MM.1S (cell line): ENCODE measurements around the gene ULBP3.

Experiments used
- DNase-seq: peaks from one replicate; pipeline ENCODE4 v3.0.0-alpha.2; 2015
- H2AFZ ChIP-seq: fragments of 300-600 bp; sonication (generic); 2 replicates; pipeline ENCODE4 v1.6.0; 2016; ENCODE audit warnings: antibody characterized with exemption, low read length
- H3F3A ChIP-seq: fragments of 300-600 bp; sonication (generic); 2 replicates; pipeline ENCODE4 v1.6.1; 2016; ENCODE audit warnings: mild to moderate bottlenecking, antibody characterized with exemption, low read length, moderate library complexity, mixed read lengths; ENCODE audit not compliant: insufficient read depth
- H3K27ac ChIP-seq: fragments of 300-600 bp; sonication (generic); 2 replicates; pipeline ENCODE4 v1.5.1; 2016; ENCODE audit warnings: mild to moderate bottlenecking, low read length
- H3K27me3 ChIP-seq: fragments of 300-600 bp; sonication (generic); replicated peaks from 2 replicates; pipeline ENCODE4 v1.6.0; 2016; ENCODE audit warnings: low read length; ENCODE audit not compliant: insufficient read depth
- H3K36me3 ChIP-seq: fragments of 300-600 bp; sonication (generic); replicated peaks from 2 replicates; pipeline ENCODE4 v1.6.1; 2016; ENCODE audit warnings: mild to moderate bottlenecking, low read length, mixed read lengths; ENCODE audit not compliant: insufficient read depth
- H3K4me1 ChIP-seq: fragments of 300-600 bp; sonication (generic); 2 replicates; pipeline ENCODE4 v1.6.1; 2016; ENCODE audit warnings: low read length, mixed read lengths
- H3K4me2 ChIP-seq: fragments of 300-600 bp; sonication (generic); 2 replicates; pipeline ENCODE4 v1.6.0; 2016; ENCODE audit warnings: low read depth, low read length
- H3K4me3 ChIP-seq: fragments of 300-600 bp; sonication (generic); 2 replicates; pipeline ENCODE4 v1.5.1; 2016; ENCODE audit warnings: low read length, mixed read lengths
- H3K79me2 ChIP-seq: fragments of 300-600 bp; sonication (generic); 2 replicates; pipeline ENCODE4 v1.6.1; 2016; ENCODE audit warnings: mixed run types, low read length, mixed read lengths
- H3K9ac ChIP-seq: fragments of 300-600 bp; sonication (generic); 2 replicates; pipeline ENCODE4 v1.6.1; 2016; ENCODE audit warnings: low read length, mixed read lengths
- H3K9me2 ChIP-seq: fragments of 300-600 bp; sonication (generic); replicated peaks from 2 replicates; pipeline ENCODE4 v1.6.1; 2016; ENCODE audit warnings: mild to moderate bottlenecking, low read length, mixed read lengths; ENCODE audit not compliant: insufficient read depth
- H3K9me3 ChIP-seq: fragments of 300-600 bp; sonication (generic); replicated peaks from 2 replicates; pipeline ENCODE4 v1.6.1; 2016; ENCODE audit warnings: mild to moderate bottlenecking, low read length, mixed read lengths; ENCODE audit not compliant: insufficient read depth
- H4K20me1 ChIP-seq: fragments of 300-600 bp; sonication (generic); 2 replicates; pipeline ENCODE4 v1.6.1; 2016; ENCODE audit warnings: mild to moderate bottlenecking, low read length, moderate library complexity, mixed read lengths; ENCODE audit not compliant: insufficient read depth
- CTCF ChIP-seq: fragments of 300-600 bp; sonication (generic); IDR thresholded peaks from 2 replicates; pipeline ENCODE4 v1.5.1; 2016; ENCODE audit warnings: antibody characterized with exemption, low read length, mixed read lengths
- EZH2 ChIP-seq: fragments of 300-600 bp; sonication (generic); optimal IDR thresholded peaks from 2 replicates; pipeline ENCODE3; 2017; ENCODE audit warnings: low read depth, mild to moderate bottlenecking, antibody characterized with exemption, low read length, mixed read lengths
- EZH2phosphoT487 ChIP-seq: fragments of 300-600 bp; sonication (generic); IDR thresholded peaks from 2 replicates; pipeline ENCODE4 v1.6.1; 2018; ENCODE audit warnings: antibody characterized with exemption, low read length

ULBP3 gene

GRCh38 chr6:150050846-150051245, 18.1 kb downstream of the ULBP3 start:
- no peak overlapping the region for H3K9ac ChIP-seq
- no peak for DNase-seq
- H3K79me2 ChIP-seq = no peaks in the 10 kb centered on the region
- no peak overlapping the region for H3K27ac ChIP-seq
- H3F3A ChIP-seq = no peaks in the 10 kb centered on the region
- H3K27me3 ChIP-seq = peaks cover 38% of the 10 kb centered on the region
- no peak overlapping the region for H2AFZ ChIP-seq
- H3K4me3 ChIP-seq = no peak overlapping the region
- no peak for TF ChIP-seq EZH2
- TF ChIP-seq EZH2phosphoT487 = no peak
- no peak for TF ChIP-seq CTCF
- H3K9me2 ChIP-seq = no peaks in the 10 kb centered on the region
- H4K20me1 ChIP-seq = no peaks in the 10 kb centered on the region
- H3K9me3 ChIP-seq = no peaks in the 10 kb centered on the region
- H3K36me3 ChIP-seq = no peaks in the 10 kb centered on the region
- no peaks in the 10 kb centered on the region for H3K4me1 ChIP-seq
- H3K4me2 ChIP-seq = no peak overlapping the region

DNA sequence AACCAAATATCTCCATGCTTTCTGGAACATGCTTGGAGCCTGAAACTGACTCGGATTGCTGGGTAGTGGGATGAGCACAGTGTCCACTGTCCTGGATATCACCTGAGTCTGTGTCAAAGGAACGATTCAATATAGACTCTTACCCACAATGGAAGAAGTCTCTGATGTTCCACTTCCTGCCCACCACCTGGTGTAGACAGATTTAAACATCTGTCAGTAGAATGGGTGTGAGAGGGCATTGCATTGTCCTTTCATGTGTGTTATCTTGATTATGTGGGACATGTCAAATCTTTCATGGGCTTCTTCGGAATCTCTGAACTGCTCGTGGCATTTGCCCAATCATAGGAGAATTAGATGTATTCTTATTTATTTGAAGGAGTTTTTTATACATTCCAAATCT, 20.8 kb downstream of the ULBP3 start:
- H3K36me3 ChIP-seq = no peaks in the 10 kb centered on the region
- no peak for DNase-seq
- H3K4me2 ChIP-seq = no peak overlapping the region
- no peaks in the 10 kb centered on the region for H3K9me3 ChIP-seq
- no peak overlapping the region for H2AFZ ChIP-seq
- no peak overlapping the region for H3K9ac ChIP-seq
- TF ChIP-seq CTCF (no peak), EZH2phosphoT487 (no peak), EZH2 (no peak)
- H3K4me1 ChIP-seq = no peaks in the 10 kb centered on the region
- H3F3A ChIP-seq = no peaks in the 10 kb centered on the region
- no peaks in the 10 kb centered on the region for H4K20me1 ChIP-seq
- no peaks in the 10 kb centered on the region for H3K9me2 ChIP-seq
- H3K4me3 ChIP-seq = no peak overlapping the region
- H3K27ac ChIP-seq = no peak overlapping the region
- peaks cover 13% of the 10 kb centered on the region for H3K27me3 ChIP-seq
- no peaks in the 10 kb centered on the region for H3K79me2 ChIP-seq

DNA sequence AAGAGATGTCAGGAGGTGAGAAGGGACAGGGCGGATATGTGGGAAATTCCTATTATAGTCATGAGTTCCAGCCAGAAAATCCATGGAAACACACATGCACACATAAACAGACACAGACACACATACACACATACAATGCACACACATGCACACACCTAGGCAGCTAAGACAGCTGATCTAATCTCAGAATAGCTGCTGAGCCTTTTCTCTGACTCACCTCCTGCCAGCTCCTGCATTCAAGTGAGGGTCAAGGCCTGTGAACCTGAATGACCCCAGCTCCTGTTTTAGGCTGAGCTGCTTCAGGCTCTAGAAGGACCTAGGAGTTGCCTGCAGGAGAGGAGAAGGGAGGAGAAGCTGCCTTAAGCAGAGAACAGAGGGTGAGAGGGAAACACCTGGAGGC, 22.0 kb downstream of the ULBP3 start:
- no peaks in the 10 kb centered on the region for H3K9me2 ChIP-seq
- H3K4me2 ChIP-seq = no peak overlapping the region
- DNase-seq = no peak
- no peaks in the 10 kb centered on the region for H3F3A ChIP-seq
- no peaks in the 10 kb centered on the region for H3K79me2 ChIP-seq
- no peaks in the 10 kb centered on the region for H3K36me3 ChIP-seq
- peaks cover 1% of the 10 kb centered on the region; the same call in 1 of the 2 replicates for H3K27me3 ChIP-seq
- H4K20me1 ChIP-seq = no peaks in the 10 kb centered on the region
- no peak overlapping the region for H3K27ac ChIP-seq
- H3K9me3 ChIP-seq = no peaks in the 10 kb centered on the region
- H3K9ac ChIP-seq = no peak overlapping the region
- no peak overlapping the region for H2AFZ ChIP-seq
- no peaks in the 10 kb centered on the region for H3K4me1 ChIP-seq
- no peak overlapping the region for H3K4me3 ChIP-seq
- TF ChIP-seq EZH2phosphoT487 = no peak
- no peak for TF ChIP-seq CTCF
- no peak for TF ChIP-seq EZH2

DNA sequence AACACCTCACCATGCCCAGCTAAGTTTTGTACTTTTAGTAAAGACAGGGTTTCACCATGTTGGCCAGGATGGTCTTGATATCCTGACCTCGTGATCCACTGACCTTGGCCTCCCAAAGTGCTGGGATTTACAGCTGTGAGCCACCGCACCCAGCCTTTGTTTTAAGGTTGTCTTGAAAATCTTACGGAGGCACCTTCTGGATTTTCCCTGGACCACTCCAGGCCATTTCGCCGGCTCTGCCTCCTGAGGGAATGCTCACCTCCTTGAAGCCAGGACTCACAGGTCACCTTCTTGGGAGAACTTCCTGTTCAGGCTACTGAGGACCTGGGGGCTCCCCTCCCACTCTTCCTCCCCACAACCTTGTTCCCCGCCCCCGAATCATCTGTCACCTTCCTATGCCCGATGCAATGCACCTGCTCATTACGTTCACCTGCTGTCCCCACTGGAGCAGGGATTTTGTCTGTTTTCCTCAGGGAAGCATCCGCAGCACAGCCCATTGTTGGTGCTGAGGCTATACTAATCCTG, 24.2 kb downstream of the ULBP3 start:
- no peaks in the 10 kb centered on the region for H3K9me3 ChIP-seq
- H3K4me1 ChIP-seq = no peaks in the 10 kb centered on the region
- no peak overlapping the region for H2AFZ ChIP-seq
- no peak overlapping the region for H3K4me3 ChIP-seq
- H3K79me2 ChIP-seq = no peaks in the 10 kb centered on the region
- no peaks in the 10 kb centered on the region for H3K36me3 ChIP-seq
- no peak overlapping the region for H3K4me2 ChIP-seq
- no peaks in the 10 kb centered on the region for H3F3A ChIP-seq
- no peak for DNase-seq
- H3K9ac ChIP-seq = no peak overlapping the region
- no peaks in the 10 kb centered on the region for H3K9me2 ChIP-seq
- TF ChIP-seq EZH2 (no peak), EZH2phosphoT487 (no peak), CTCF (no peak)
- no peak overlapping the region for H3K27ac ChIP-seq
- H4K20me1 ChIP-seq = no peaks in the 10 kb centered on the region
- H3K27me3 ChIP-seq = no peaks in the 10 kb centered on the region
